ENCODE data around the gene LRRC32. TPM values are rescaled to one million over a fixed set of nuclear protein-coding genes. Genes with fewer than 3 reads are reported as not detected.

Gene LRRC32
- total RNA-seq, 1 experiment from 2014 or later = 0.27 TPM

- no peaks in the 10 kb centered on the region for H3K4me1 ChIP-seq
- peaks cover 8% of the 10 kb centered on the region for H3K27me3 Mint-ChIP-seq (ENCODE audit: insufficient read depth, unreplicated experiment)
- H3K9me3 ChIP-seq = no peaks in the 10 kb centered on the region; the same call in 1 of the 2 replicates
- TF ChIP-seq, protein P1, sequence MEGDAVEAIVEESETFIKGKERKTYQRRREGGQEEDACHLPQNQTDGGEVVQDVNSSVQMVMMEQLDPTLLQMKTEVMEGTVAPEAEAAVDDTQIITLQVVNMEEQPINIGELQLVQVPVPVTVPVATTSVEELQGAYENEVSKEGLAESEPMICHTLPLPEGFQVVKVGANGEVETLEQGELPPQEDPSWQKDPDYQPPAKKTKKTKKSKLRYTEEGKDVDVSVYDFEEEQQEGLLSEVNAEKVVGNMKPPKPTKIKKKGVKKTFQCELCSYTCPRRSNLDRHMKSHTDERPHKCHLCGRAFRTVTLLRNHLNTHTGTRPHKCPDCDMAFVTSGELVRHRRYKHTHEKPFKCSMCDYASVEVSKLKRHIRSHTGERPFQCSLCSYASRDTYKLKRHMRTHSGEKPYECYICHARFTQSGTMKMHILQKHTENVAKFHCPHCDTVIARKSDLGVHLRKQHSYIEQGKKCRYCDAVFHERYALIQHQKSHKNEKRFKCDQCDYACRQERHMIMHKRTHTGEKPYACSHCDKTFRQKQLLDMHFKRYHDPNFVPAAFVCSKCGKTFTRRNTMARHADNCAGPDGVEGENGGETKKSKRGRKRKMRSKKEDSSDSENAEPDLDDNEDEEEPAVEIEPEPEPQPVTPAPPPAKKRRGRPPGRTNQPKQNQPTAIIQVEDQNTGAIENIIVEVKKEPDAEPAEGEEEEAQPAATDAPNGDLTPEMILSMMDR (IDR thresholded peaks at IDR 0.05; ENCODE audit: insufficient read depth in 1 of 2, low read depth in 1 of 2, low read length in 1 of 2, severe bottlenecking in 1 of 2, unreplicated experiment in 1 of 2) = no peak
- no peaks in the 10 kb centered on the region for H3K36me3 Mint-ChIP-seq (ENCODE audit: insufficient read depth, unreplicated experiment)
- no TSS peak for BruUV-seq (replicated peaks)
- POLR2A ChIA-PET = no interaction called here
- CTCF ChIA-PET = no interaction called here
- no peaks in the 10 kb centered on the region for H3K36me3 ChIP-seq (ENCODE audit: control insufficient read depth, insufficient read depth, low read length)
- H3K9me3 Mint-ChIP-seq (ENCODE audit: unreplicated experiment) = no peaks in the 10 kb centered on the region
- no peak overlapping the region for H3K27ac Mint-ChIP-seq (ENCODE audit: unreplicated experiment)
- H3K27me3 ChIP-seq (replicated peaks; ENCODE audit: control insufficient read depth, insufficient read depth, low read length) = peaks cover 3% of the 10 kb centered on the region
- intact Hi-C loops (cut with micrococcal nuclease; ENCODE audit: unreplicated experiment) = loop anchor here (1.0 kb wide), 1 partner anchor 20 kb away; no protein-coding TSS in a partner anchor
- no peak for DNase-seq
- H3K4me3 ChIP-seq (ENCODE audit: low read depth, low read length) = no peak overlapping the region
- H3K4me3 Mint-ChIP-seq (ENCODE audit: unreplicated experiment) = no peak overlapping the region
- H3K4me1 Mint-ChIP-seq (ENCODE audit: low read depth, unreplicated experiment) = no peaks in the 10 kb centered on the region
These were observed 35.7 kb downstream of the LRRC32 start for GRCh38 chr11:76634886-76635285.

DNA sequence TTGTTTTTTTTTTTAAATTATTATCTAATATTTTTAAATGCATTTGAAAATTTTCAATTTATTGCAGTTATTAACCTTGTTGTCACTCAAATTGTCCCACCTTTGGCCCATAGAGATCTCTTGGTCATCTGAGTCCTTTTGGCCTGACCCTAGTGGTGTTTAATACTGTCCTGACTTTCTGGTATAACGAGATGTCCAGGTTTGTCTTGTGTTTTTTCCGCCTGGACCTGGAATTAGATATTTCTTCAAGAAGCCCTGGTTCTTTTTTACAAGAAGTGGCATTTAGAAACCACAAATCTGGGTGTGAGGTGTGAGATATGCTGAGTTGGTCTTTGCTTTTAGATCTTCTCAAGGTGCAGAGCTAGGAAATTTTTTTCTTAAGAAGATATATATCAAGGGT is 38.1 kb downstream of the LRRC32 start:
- POLR2A ChIA-PET = no interaction called here
- no peaks in the 10 kb centered on the region for H3K4me1 Mint-ChIP-seq (ENCODE audit: low read depth, unreplicated experiment)

GRCh38 chr11:76631566-76632308 is 38.8 kb downstream of the LRRC32 start:
- intact Hi-C loops (cut with micrococcal nuclease; ENCODE audit: unreplicated experiment) = no loop called here
- BruUV-seq (replicated peaks) = no TSS peak
- no peak for DNase-seq
- Histone ChIP-seq H3K4me3 (ENCODE audit: low read depth, low read length) (no peak overlapping the region), H3K9me3 (no peaks in the 10 kb centered on the region; the same call in 1 of the 2 replicates), H3K36me3 (ENCODE audit: control insufficient read depth, insufficient read depth, low read length) (no peaks in the 10 kb centered on the region), H3K27me3 (replicated peaks; ENCODE audit: control insufficient read depth, insufficient read depth, low read length) (no peaks in the 10 kb centered on the region), H3K4me1 (no peaks in the 10 kb centered on the region)
- CTCF ChIA-PET = no interaction called here
- H3K4me1 Mint-ChIP-seq (ENCODE audit: low read depth, unreplicated experiment) = no peaks in the 10 kb centered on the region
- no peak overlapping the region for H3K27ac Mint-ChIP-seq (ENCODE audit: unreplicated experiment)
- TF ChIP-seq, protein P1 (IDR thresholded peaks at IDR 0.05; ENCODE audit: insufficient read depth in 1 of 2, low read depth in 1 of 2, low read length in 1 of 2, severe bottlenecking in 1 of 2, unreplicated experiment in 1 of 2) = no peak
- H3K4me3 Mint-ChIP-seq (ENCODE audit: unreplicated experiment) = no peak overlapping the region
- H3K27me3 Mint-ChIP-seq (ENCODE audit: insufficient read depth, unreplicated experiment) = peaks cover 3% of the 10 kb centered on the region
- H3K9me3 Mint-ChIP-seq (ENCODE audit: unreplicated experiment) = no peaks in the 10 kb centered on the region
- POLR2A ChIA-PET = no interaction called here
- no peaks in the 10 kb centered on the region for H3K36me3 Mint-ChIP-seq (ENCODE audit: insufficient read depth, unreplicated experiment)

More for the DNA sequence above, 38.1 kb downstream of the LRRC32 start:
- H3K4me3 ChIP-seq (ENCODE audit: low read depth, low read length) = no peak overlapping the region
- Mint-ChIP-seq H3K4me3 (ENCODE audit: unreplicated experiment) (no peak overlapping the region), H3K27ac (ENCODE audit: unreplicated experiment) (no peak overlapping the region), H3K27me3 (ENCODE audit: insufficient read depth, unreplicated experiment) (peaks cover 3% of the 10 kb centered on the region), H3K9me3 (ENCODE audit: unreplicated experiment) (no peaks in the 10 kb centered on the region), H3K36me3 (ENCODE audit: insufficient read depth, unreplicated experiment) (no peaks in the 10 kb centered on the region)
- BruUV-seq (replicated peaks) = no TSS peak
- no peak for DNase-seq
- H3K9me3 ChIP-seq = no peaks in the 10 kb centered on the region; the same call in 1 of the 2 replicates
- CTCF ChIA-PET = no interaction called here
- no peaks in the 10 kb centered on the region for H3K27me3 ChIP-seq (replicated peaks; ENCODE audit: control insufficient read depth, insufficient read depth, low read length)
- no peaks in the 10 kb centered on the region for H3K4me1 ChIP-seq
- H3K36me3 ChIP-seq (ENCODE audit: control insufficient read depth, insufficient read depth, low read length) = no peaks in the 10 kb centered on the region
- intact Hi-C loops (cut with micrococcal nuclease; ENCODE audit: unreplicated experiment) = no loop called here
- TF ChIP-seq, protein P1 (IDR thresholded peaks at IDR 0.05; ENCODE audit: insufficient read depth in 1 of 2, low read depth in 1 of 2, low read length in 1 of 2, severe bottlenecking in 1 of 2, unreplicated experiment in 1 of 2) = no peak

All from Caco-2 (cell line).